HEK293 (cell line): ENCODE data around the gene LRRC75A.

Source experiments
- GLI4 ChIP-seq: fragments of 450-650 bp; formaldehyde crosslinking; IDR thresholded peaks from 2 replicates; pipeline ENCODE4 v1.5.1; 2016; ENCODE audit warnings: missing biosample characterization, missing genetic modification characterization
- GLIS1 ChIP-seq: fragments of 450-650 bp; formaldehyde crosslinking; IDR thresholded peaks from 2 replicates; pipeline ENCODE4 v1.5.1; 2016; ENCODE audit warnings: missing biosample characterization, missing genetic modification characterization
- HIC1 ChIP-seq: fragments of 450-650 bp; formaldehyde crosslinking; IDR thresholded peaks from 2 replicates; pipeline ENCODE4 v1.5.1; 2016; ENCODE audit warnings: missing biosample characterization, missing genetic modification characterization
- KLF7 ChIP-seq: fragments of 450-650 bp; formaldehyde crosslinking; IDR thresholded peaks from 2 replicates; pipeline ENCODE4 v1.5.1; 2016; ENCODE audit warnings: missing biosample characterization, missing genetic modification characterization, borderline replicate concordance
- MEIS1 ChIP-seq: sonication (generic); formaldehyde crosslinking; IDR thresholded peaks from 2 replicates; pipeline ENCODE4 v1.8.1; 2022; ENCODE audit warnings: missing genetic modification reagents, mild to moderate bottlenecking, borderline replicate concordance
- SP2 ChIP-seq: fragments of 450-650 bp; formaldehyde crosslinking; IDR thresholded peaks from 2 replicates; pipeline ENCODE4 v1.5.1; 2016; ENCODE audit warnings: missing biosample characterization, missing genetic modification characterization
- ZBTB1 ChIP-seq: fragments of 450-650 bp; formaldehyde crosslinking; IDR thresholded peaks from 2 replicates; pipeline ENCODE4 v1.5.1; 2016; ENCODE audit warnings: missing biosample characterization, missing genetic modification characterization
- ZBTB17 ChIP-seq: fragments of 450-650 bp; formaldehyde crosslinking; IDR thresholded peaks from 2 replicates; pipeline ENCODE4 v1.5.1; 2016; ENCODE audit warnings: missing biosample characterization, missing genetic modification characterization
- ZBTB20 ChIP-seq: fragments of 450-650 bp; formaldehyde crosslinking; IDR thresholded peaks from 2 replicates; pipeline ENCODE4 v1.5.1; 2016; ENCODE audit warnings: missing biosample characterization, missing genetic modification characterization
- ZBTB7A ChIP-seq: fragments of 450-650 bp; formaldehyde crosslinking; IDR thresholded peaks from 2 replicates; pipeline ENCODE4 v1.5.1; 2016; ENCODE audit warnings: low read depth, missing biosample characterization, missing genetic modification characterization
- ZEB2 ChIP-seq: fragments of 450-650 bp; formaldehyde crosslinking; IDR thresholded peaks from 2 replicates; pipeline ENCODE4 v1.5.1; 2016; ENCODE audit warnings: missing biosample characterization, missing genetic modification characterization
- ZFP41 ChIP-seq: fragments of 450-650 bp; formaldehyde crosslinking; IDR thresholded peaks from 2 replicates; pipeline ENCODE4 v1.5.1; 2016; ENCODE audit warnings: missing biosample characterization, missing genetic modification characterization, borderline replicate concordance
- ZNF157 ChIP-seq: fragments of 450-650 bp; formaldehyde crosslinking; IDR thresholded peaks from 2 replicates; pipeline ENCODE4 v1.5.1; 2016; ENCODE audit warnings: missing biosample characterization, missing genetic modification characterization
- ZNF175 ChIP-seq: fragments of 450-650 bp; formaldehyde crosslinking; IDR thresholded peaks from 2 replicates; pipeline ENCODE4 v1.5.1; 2016; ENCODE audit warnings: missing biosample characterization, missing genetic modification characterization
- ZNF19 ChIP-seq: fragments of 450-650 bp; formaldehyde crosslinking; IDR thresholded peaks from 2 replicates; pipeline ENCODE4; 2016; ENCODE audit warnings: missing biosample characterization, missing genetic modification characterization, low read depth
- ZNF214 ChIP-seq: fragments of 450-650 bp; formaldehyde crosslinking; IDR thresholded peaks from 2 replicates; pipeline ENCODE4 v1.5.1; 2017; ENCODE audit warnings: missing biosample characterization, mild to moderate bottlenecking, missing genetic modification characterization, borderline replicate concordance
- ZNF23 ChIP-seq: fragments of 450-650 bp; formaldehyde crosslinking; IDR thresholded peaks from 2 replicates; pipeline ENCODE4 v1.5.1; 2016; ENCODE audit warnings: missing biosample characterization, missing genetic modification characterization, borderline replicate concordance
- ZNF239 ChIP-seq: fragments of 450-650 bp; formaldehyde crosslinking; IDR thresholded peaks from 2 replicates; pipeline ENCODE4 v1.5.1; 2016; ENCODE audit warnings: missing biosample characterization, missing genetic modification characterization
- ZNF324 ChIP-seq: fragments of 450-650 bp; formaldehyde crosslinking; IDR thresholded peaks from 2 replicates; pipeline ENCODE4 v1.5.1; 2016; ENCODE audit warnings: missing biosample characterization, missing genetic modification characterization
- ZNF335 ChIP-seq: fragments of 450-650 bp; formaldehyde crosslinking; conservative IDR thresholded peaks from 2 replicates; pipeline ENCODE4 v1.5.1; 2016; ENCODE audit warnings: missing biosample characterization, missing genetic modification characterization
- ZNF37A ChIP-seq: fragments of 450-650 bp; IDR thresholded peaks from 2 replicates; pipeline ENCODE4 v1.5.1; 2018; ENCODE audit warnings: missing biosample characterization, missing genetic modification characterization
- ZNF426 ChIP-seq: fragments of 450-650 bp; formaldehyde crosslinking; IDR thresholded peaks from 2 replicates; pipeline ENCODE4 v1.5.1; 2017; ENCODE audit warnings: missing biosample characterization, missing genetic modification characterization, mild to moderate bottlenecking, inconsistent platforms, moderate library complexity
- ZNF501 ChIP-seq: fragments of 450-650 bp; formaldehyde crosslinking; IDR thresholded peaks from 2 replicates; pipeline ENCODE4 v1.5.1; 2016; ENCODE audit warnings: missing biosample characterization, missing genetic modification characterization
- ZNF521 ChIP-seq: fragments of 450-650 bp; formaldehyde crosslinking; IDR thresholded peaks from 2 replicates; pipeline ENCODE4 v1.5.1; 2017; ENCODE audit warnings: missing biosample characterization, mild to moderate bottlenecking, missing genetic modification characterization
- ZNF529 ChIP-seq: fragments of 450-650 bp; formaldehyde crosslinking; IDR thresholded peaks from 2 replicates; pipeline ENCODE4 v1.5.1; 2017; ENCODE audit warnings: missing genetic modification characterization, missing biosample characterization; ENCODE audit not compliant: insufficient replicate concordance
- ZNF544 ChIP-seq: fragments of 450-650 bp; formaldehyde crosslinking; IDR thresholded peaks from 2 replicates; pipeline ENCODE4 v1.5.0; 2017; ENCODE audit warnings: missing biosample characterization, missing genetic modification characterization
- ZNF654 ChIP-seq: fragments of 450-650 bp; formaldehyde crosslinking; IDR thresholded peaks from 2 replicates; pipeline ENCODE4 v1.5.1; 2016; ENCODE audit warnings: low read depth, missing biosample characterization, missing genetic modification characterization
- ZNF658 ChIP-seq: fragments of 450-650 bp; formaldehyde crosslinking; IDR thresholded peaks from 2 replicates; pipeline ENCODE4; 2016; ENCODE audit warnings: missing biosample characterization, missing genetic modification characterization
- ZNF660 ChIP-seq: fragments of 450-650 bp; IDR thresholded peaks from 2 replicates; pipeline ENCODE4 v1.5.1; 2018; ENCODE audit warnings: missing biosample characterization, mild to moderate bottlenecking, missing genetic modification characterization
- ZNF664 ChIP-seq: fragments of 450-650 bp; formaldehyde crosslinking; IDR thresholded peaks from 2 replicates; pipeline ENCODE4 v1.5.1; 2016; ENCODE audit warnings: missing biosample characterization, missing genetic modification characterization
- ZNF701 ChIP-seq: fragments of 450-650 bp; formaldehyde crosslinking; IDR thresholded peaks from 2 replicates; pipeline ENCODE4 v1.5.1; 2016; ENCODE audit warnings: missing biosample characterization, missing genetic modification characterization
- ZNF777 ChIP-seq: fragments of 450-650 bp; formaldehyde crosslinking; IDR thresholded peaks from 2 replicates; pipeline ENCODE4 v1.5.1; 2017; ENCODE audit warnings: missing biosample characterization, missing genetic modification characterization, borderline replicate concordance
- ZNF837 ChIP-seq: fragments of 450-650 bp; formaldehyde crosslinking; IDR thresholded peaks from 2 replicates; pipeline ENCODE4 v1.5.1; 2016; ENCODE audit warnings: missing biosample characterization, missing genetic modification characterization
- TF ChIP-seq, protein P1 (sequence below): sonication (generic); formaldehyde crosslinking; IDR thresholded peaks from 2 replicates; pipeline ENCODE4 v1.8.1; 2022; ENCODE audit warnings: mild to moderate bottlenecking, moderate library complexity, missing genetic modification reagents
- TF ChIP-seq, protein P2 (sequence below): fragments of 450-650 bp; formaldehyde crosslinking; IDR thresholded peaks from 2 replicates; pipeline ENCODE4 v1.5.1; 2016; ENCODE audit warnings: missing biosample characterization, missing genetic modification characterization
- TF ChIP-seq, protein P3 (sequence below): fragments of 450-650 bp; formaldehyde crosslinking; IDR thresholded peaks from 2 replicates; pipeline ENCODE4 v1.5.1; 2016; ENCODE audit warnings: missing biosample characterization, missing genetic modification characterization

Gene LRRC75A

GRCh38 chr17:16438557-16439302, 53.3 kb downstream of the LRRC75A start (continued):
- TF ChIP-seq HIC1 (peak; percentile 54; the same call in 1 of the 2 replicates), ZNF544 (tag by site-specific recombination) (no peak), ZBTB17 (tag by site-specific recombination) (peak; percentile 68), ZNF214 (no peak), ZNF777 (tag by site-specific recombination) (no peak), ZBTB20 (no peak), ZBTB1 (tag by site-specific recombination) (no peak), ZNF837 (tag by site-specific recombination) (no peak), ZNF701 (tag by site-specific recombination) (no peak), ZNF664 (tag by site-specific recombination) (no peak), ZNF23 (tag by site-specific recombination) (0 out of 2 replicates have a peak, but pooled peaks have one; percentile 34), ZNF529 (tag by site-specific recombination) (no peak), ZNF19 (no peak), ZNF426 (no peak), ZFP41 (tag by site-specific recombination) (no peak), GLIS1 (tag by site-specific recombination) (peak; percentile 19; the same call in 1 of the 2 replicates), ZNF175 (tag by site-specific recombination) (no peak), ZNF37A (tag by site-specific recombination) (no peak), ZNF654 (tag by site-specific recombination) (no peak), ZNF335 (peak; percentile 75), ZNF660 (tag by site-specific recombination) (peak; percentile 89), GLI4 (tag by site-specific recombination) (no peak), ZNF239 (no peak), ZNF521 (tag by site-specific recombination) (no peak), ZNF324 (peak; percentile 62; the same call in 1 of the 2 replicates), KLF7 (tag by site-specific recombination) (no peak; the same call in 1 of the 2 replicates), ZNF501 (peak; percentile 74; the same call in 1 of the 2 replicates), ZEB2 (tag by site-specific recombination) (peak; percentile 81; the same call in 1 of the 2 replicates), MEIS1 (CRISPR knock-in tag) (no peak), ZBTB7A (tag by site-specific recombination) (no peak), ZNF157 (no peak), ZNF658 (tag by site-specific recombination) (no peak), SP2 (tag by site-specific recombination) (peak; percentile 88)
- TF ChIP-seq, protein P1, sequence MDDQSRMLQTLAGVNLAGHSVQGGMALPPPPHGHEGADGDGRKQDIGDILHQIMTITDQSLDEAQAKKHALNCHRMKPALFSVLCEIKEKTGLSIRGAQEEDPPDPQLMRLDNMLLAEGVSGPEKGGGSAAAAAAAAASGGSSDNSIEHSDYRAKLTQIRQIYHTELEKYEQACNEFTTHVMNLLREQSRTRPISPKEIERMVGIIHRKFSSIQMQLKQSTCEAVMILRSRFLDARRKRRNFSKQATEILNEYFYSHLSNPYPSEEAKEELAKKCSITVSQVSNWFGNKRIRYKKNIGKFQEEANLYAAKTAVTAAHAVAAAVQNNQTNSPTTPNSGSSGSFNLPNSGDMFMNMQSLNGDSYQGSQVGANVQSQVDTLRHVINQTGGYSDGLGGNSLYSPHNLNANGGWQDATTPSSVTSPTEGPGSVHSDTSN (CRISPR knock-in tag): peak; percentile 69; the same call in 1 of the 2 replicates
- TF ChIP-seq, protein P2, sequence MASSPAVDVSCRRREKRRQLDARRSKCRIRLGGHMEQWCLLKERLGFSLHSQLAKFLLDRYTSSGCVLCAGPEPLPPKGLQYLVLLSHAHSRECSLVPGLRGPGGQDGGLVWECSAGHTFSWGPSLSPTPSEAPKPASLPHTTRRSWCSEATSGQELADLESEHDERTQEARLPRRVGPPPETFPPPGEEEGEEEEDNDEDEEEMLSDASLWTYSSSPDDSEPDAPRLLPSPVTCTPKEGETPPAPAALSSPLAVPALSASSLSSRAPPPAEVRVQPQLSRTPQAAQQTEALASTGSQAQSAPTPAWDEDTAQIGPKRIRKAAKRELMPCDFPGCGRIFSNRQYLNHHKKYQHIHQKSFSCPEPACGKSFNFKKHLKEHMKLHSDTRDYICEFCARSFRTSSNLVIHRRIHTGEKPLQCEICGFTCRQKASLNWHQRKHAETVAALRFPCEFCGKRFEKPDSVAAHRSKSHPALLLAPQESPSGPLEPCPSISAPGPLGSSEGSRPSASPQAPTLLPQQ (tag by site-specific recombination): peak; percentile 87
- TF ChIP-seq, protein P3, sequence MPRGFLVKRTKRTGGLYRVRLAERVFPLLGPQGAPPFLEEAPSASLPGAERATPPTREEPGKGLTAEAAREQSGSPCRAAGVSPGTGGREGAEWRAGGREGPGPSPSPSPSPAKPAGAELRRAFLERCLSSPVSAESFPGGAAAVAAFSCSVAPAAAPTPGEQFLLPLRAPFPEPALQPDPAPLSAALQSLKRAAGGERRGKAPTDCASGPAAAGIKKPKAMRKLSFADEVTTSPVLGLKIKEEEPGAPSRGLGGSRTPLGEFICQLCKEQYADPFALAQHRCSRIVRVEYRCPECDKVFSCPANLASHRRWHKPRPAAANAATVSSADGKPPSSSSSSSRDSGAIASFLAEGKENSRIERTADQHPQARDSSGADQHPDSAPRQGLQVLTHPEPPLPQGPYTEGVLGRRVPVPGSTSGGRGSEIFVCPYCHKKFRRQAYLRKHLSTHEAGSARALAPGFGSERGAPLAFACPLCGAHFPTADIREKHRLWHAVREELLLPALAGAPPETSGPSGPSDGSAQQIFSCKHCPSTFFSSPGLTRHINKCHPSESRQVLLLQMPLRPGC (tag by site-specific recombination): peak; percentile 31
